Spleen (tissue), 7 donors: ENCODE results near the gene DMAP1.

Experiments used
- CTCF ChIP-seq, 11 experiments: fragments of 200-600 bp in 7 of 11; fragments of 450-650 bp in 4 of 11; sonication (generic) in 4 of 11; IDR thresholded peaks in 8 of 11; conservative IDR thresholded peaks in 3 of 11; 1 replicate in 7 of 11; 2 replicates in 4 of 11; pipeline versions ENCODE4 v1.4.0 to v1.8.0; 2016 to 2021; ENCODE audit warnings: antibody characterized with exemption in 11 of 11, inconsistent platforms in 4 of 11, mild to moderate bottlenecking in 1 of 11
- POLR2A ChIP-seq, 3 donors: fragments of 450-650 bp; IDR thresholded peaks; one replicate each; pipeline ENCODE4 v1.5.1; 2017; ENCODE audit warnings: antibody characterized with exemption in 3 of 3, mild to moderate bottlenecking in 1 of 3
- donor health status: DM: no; HTN: no; CAD: no; lungs with moderate emphysema.
- donor health status: DM: no; HTN: no; CAD: no.
- donor health status: DM: no; HTN: no; CAD: no.

DNA sequence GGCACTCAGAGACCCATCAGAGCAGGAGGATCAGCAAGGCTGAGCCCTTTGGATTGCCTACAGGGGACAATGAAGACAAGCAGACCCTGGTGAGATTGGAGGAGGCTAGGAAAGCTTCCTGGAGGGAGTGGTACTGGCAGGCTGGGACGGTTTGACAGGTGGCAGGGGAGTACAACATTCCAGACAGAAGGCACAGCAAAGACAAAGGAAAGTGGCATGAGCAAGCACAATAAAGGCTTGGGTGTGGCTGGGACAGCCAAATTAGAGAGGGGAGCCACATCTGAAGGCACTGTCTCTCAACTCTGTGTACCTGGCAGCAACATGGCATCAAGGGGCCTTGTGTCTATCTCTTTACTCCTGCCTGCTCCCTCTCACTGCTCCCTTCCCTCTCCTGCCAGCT, 38.2 kb downstream of the DMAP1 start:
- TF ChIP-seq CTCF (IDR thresholded peaks at IDR 0.05 in 8 of 11, conservative IDR thresholded peaks at IDR 0.05 in 3 of 11) = no peak
- TF ChIP-seq POLR2A (IDR thresholded peaks at IDR 0.05) = no peak
